ENCODE measurements around the gene WNT5A.

- no peak for TF ChIP-seq CTCF (IDR thresholded peaks at IDR 0.05; ENCODE audit: low read depth, low read length, poor library complexity, severe bottlenecking)
- no peak for TF ChIP-seq EZH2phosphoT487 (IDR thresholded peaks at IDR 0.05; ENCODE audit: borderline replicate concordance, low read length)
These were observed 13.6 kb upstream of the WNT5A start for GRCh38 chr3:55500555-55501330.
